Measurements from ENCODE around the gene NT5DC2. TPM values are rescaled to one million over a fixed set of nuclear protein-coding genes. Genes with fewer than 3 reads are reported as not detected.

NT5DC2 gene
- total and polyA plus RNA-seq, 10 of the 15 experiments (the other 5 are each of a cell fraction or from before 2014, with no cell fraction given): 21.6 to 135 (median 66.8) TPM

GRCh38 chr3:52541050-52541449, 7.4 kb upstream of the NT5DC2 start:
- intact Hi-C loops (cut with micrococcal nuclease; ENCODE audit: unreplicated experiment): no loop called here
- RAD21 ChIA-PET (ENCODE audit: unreplicated experiment): interaction anchor here (1.2 kb wide), 1 partner anchor 82 kb away, joined by 3 read pairs; no protein-coding TSS in a partner anchor
- Histone ChIP-seq H3K4me2 (ENCODE audit: control insufficient read depth, insufficient read depth) (no peak overlapping the region), H3K79me2 (ENCODE audit: control insufficient read depth, insufficient read depth, low read length) (peaks cover 37% of the 10 kb centered on the region), H3K4me1 (ENCODE audit: control insufficient read depth, insufficient read depth, low read length) (peaks cover 3% of the 10 kb centered on the region), H3K27ac (ENCODE audit: control insufficient read depth, insufficient read depth) (no peak overlapping the region), H3K27me3 (replicated peaks in 1 of 2; ENCODE audit: control insufficient read depth in 2 of 2, insufficient read depth in 2 of 2, low read length in 1 of 2) (no peaks in the 10 kb centered on the region), H4K20me1 (ENCODE audit: control insufficient read depth, insufficient read depth) (no peaks in the 10 kb centered on the region), H3K9ac (ENCODE audit: control insufficient read depth, insufficient read depth, low read length) (no peak overlapping the region), H2AFZ (ENCODE audit: control insufficient read depth, low read depth, low read length) (no peak overlapping the region), H3K9me3 (replicated peaks; ENCODE audit: control insufficient read depth, insufficient read depth, low read length) (no peaks in the 10 kb centered on the region), H3K4me3 (no peak overlapping the region), H3K36me3 (ENCODE audit: control insufficient read depth in 2 of 2, insufficient read depth in 2 of 2, low read length in 1 of 2) (peaks cover 0 to 18% of the 10 kb centered on the region in 2 experiments; a peak in 2 of 4 replicates)
- DNase-seq (ENCODE audit: low read depth, low spot score) (no peak), FAIRE-seq (no peak), ATAC-seq (no peak)
- in situ Hi-C loops (cut with MboI): no loop called here
- TF ChIP-seq USF2 (IDR thresholded peaks at IDR 0.05; ENCODE audit: borderline replicate concordance, low read depth, low read length): no peak
- no peak for TF ChIP-seq MXI1 (IDR thresholded peaks at IDR 0.05; ENCODE audit: low read depth, low read length)
- no peak for TF ChIP-seq ZNF274 (IDR thresholded peaks at IDR 0.05; ENCODE audit: insufficient read depth, insufficient read length)
- no peak for TF ChIP-seq JUND (IDR thresholded peaks at IDR 0.05; ENCODE audit: low read depth, low read length)
- TF ChIP-seq ETV6 (conservative IDR thresholded peaks at IDR 0.05 in 1 of 2, IDR thresholded peaks at IDR 0.05 in 1 of 2; ENCODE audit: borderline replicate concordance in 1 of 2, low read depth in 1 of 2): no peak
- no peak for TF ChIP-seq POU2F2 (IDR thresholded peaks at IDR 0.05; ENCODE audit: borderline replicate concordance, low read depth, low read length)
- TF ChIP-seq, protein P1, sequence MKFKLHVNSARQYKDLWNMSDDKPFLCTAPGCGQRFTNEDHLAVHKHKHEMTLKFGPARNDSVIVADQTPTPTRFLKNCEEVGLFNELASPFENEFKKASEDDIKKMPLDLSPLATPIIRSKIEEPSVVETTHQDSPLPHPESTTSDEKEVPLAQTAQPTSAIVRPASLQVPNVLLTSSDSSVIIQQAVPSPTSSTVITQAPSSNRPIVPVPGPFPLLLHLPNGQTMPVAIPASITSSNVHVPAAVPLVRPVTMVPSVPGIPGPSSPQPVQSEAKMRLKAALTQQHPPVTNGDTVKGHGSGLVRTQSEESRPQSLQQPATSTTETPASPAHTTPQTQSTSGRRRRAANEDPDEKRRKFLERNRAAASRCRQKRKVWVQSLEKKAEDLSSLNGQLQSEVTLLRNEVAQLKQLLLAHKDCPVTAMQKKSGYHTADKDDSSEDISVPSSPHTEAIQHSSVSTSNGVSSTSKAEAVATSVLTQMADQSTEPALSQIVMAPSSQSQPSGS (IDR thresholded peaks at IDR 0.05; ENCODE audit: low read length): no peak
- TF ChIP-seq, protein P2, sequence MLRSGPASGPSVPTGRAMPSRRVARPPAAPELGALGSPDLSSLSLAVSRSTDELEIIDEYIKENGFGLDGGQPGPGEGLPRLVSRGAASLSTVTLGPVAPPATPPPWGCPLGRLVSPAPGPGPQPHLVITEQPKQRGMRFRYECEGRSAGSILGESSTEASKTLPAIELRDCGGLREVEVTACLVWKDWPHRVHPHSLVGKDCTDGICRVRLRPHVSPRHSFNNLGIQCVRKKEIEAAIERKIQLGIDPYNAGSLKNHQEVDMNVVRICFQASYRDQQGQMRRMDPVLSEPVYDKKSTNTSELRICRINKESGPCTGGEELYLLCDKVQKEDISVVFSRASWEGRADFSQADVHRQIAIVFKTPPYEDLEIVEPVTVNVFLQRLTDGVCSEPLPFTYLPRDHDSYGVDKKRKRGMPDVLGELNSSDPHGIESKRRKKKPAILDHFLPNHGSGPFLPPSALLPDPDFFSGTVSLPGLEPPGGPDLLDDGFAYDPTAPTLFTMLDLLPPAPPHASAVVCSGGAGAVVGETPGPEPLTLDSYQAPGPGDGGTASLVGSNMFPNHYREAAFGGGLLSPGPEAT (IDR thresholded peaks at IDR 0.05; ENCODE audit: low read depth): no peak
- TF ChIP-seq POLR2AphosphoS5 (IDR thresholded peaks at IDR 0.05; ENCODE audit: low read length): no peak; the same call in 1 of the 2 replicates
- TF ChIP-seq RAD51 (IDR thresholded peaks at IDR 0.05): no peak
- no peak for TF ChIP-seq CBX5 (IDR thresholded peaks at IDR 0.05; ENCODE audit: low read depth)
- TF ChIP-seq TCF7 (IDR thresholded peaks at IDR 0.05; ENCODE audit: borderline replicate concordance): no peak
- no peak for TF ChIP-seq SMARCA5 (IDR thresholded peaks at IDR 0.05)
- TF ChIP-seq FOS (IDR thresholded peaks at IDR 0.05; ENCODE audit: borderline replicate concordance, extremely low read depth, insufficient read length): no peak
- TF ChIP-seq ATF3 (IDR thresholded peaks at IDR 0.05; ENCODE audit: borderline replicate concordance, extremely low read depth, low read depth, low read length): no peak
- TF ChIP-seq SIN3A (IDR thresholded peaks at IDR 0.05; ENCODE audit: low read depth, low read length): no peak
- no peak for TF ChIP-seq HDAC2 (IDR thresholded peaks at IDR 0.05)
- no peak for TF ChIP-seq SREBF1 (IDR thresholded peaks at IDR 0.05; ENCODE audit: low read length)
- CTCF ChIA-PET: no interaction called here
- SMC1A ChIA-PET (ENCODE audit: uncharacterized antibody, unreplicated experiment): no interaction called here
- 100% methylated on average over 2 of the region's 2 CpGs for WGBS (ENCODE audit: insufficient coverage, insufficient replicate concordance, low lambda C conversion rate, missing lambda C conversion rate)
- POLR2A ChIA-PET: interaction anchor here (0.6 to 1.2 kb wide), 3 partner anchors 11 to 205 kb away, joined by 3 to 7 read pairs (median 4); no protein-coding TSS in a partner anchor
- BruUV-seq (replicated peaks): no TSS peak
